HCT116 (cell line): ENCODE data around the gene TPT1. TPM values are rescaled to one million over a fixed set of nuclear protein-coding genes. Genes with fewer than 3 reads are reported as not detected.
"Not testable (repeated sequence)": the region's sequence is repeated elsewhere in the genome, so short reads cannot be mapped to it uniquely, and the experiment has no call there.

Experiments
- ATAC-seq: fragments of 200-7000 bp; cut with Tn5 transposase; 2 replicates; pipeline ENCODE4 v1.9.1; 2020; ENCODE audit warnings: mild to moderate bottlenecking, moderate library complexity
- BruUV-seq: library from RNA; stranded (reverse); fragments of 400-500 nt; replicated peaks from 2 replicates; lab custom pipeline; 2021; lab: Mats Ljungman, UMichigan
- CTCF ChIA-PET: fragments of 300-600 bp; sonication (Branson Sonifier 250); formaldehyde crosslinking; loops from one replicate; lab custom pipeline; 2021; ENCODE audit warnings: antibody characterized with exemption; lab: Charles Lee
- POLR2A ChIA-PET: fragments of 300-600, 350-600 bp; sonication (Branson Sonifier 250); formaldehyde crosslinking; loops from one replicate; lab custom pipeline; 2021; ENCODE audit warnings: antibody characterized with exemption; lab: Charles Lee
- RAD21 ChIA-PET, 2 experiments: fragments of 300-600 bp; sonication (Branson Sonifier 250); formaldehyde crosslinking; loops; one replicate each; lab custom pipeline; 2023; ENCODE audit warnings: low total read pairs in 2 of 2; ENCODE audit not compliant: uncharacterized antibody in 2 of 2, unreplicated experiment in 2 of 2, low non-redundant PET in 1 of 2; lab: Charles Lee
- DNase-seq: peaks from one replicate; pipeline ENCODE4 v3.0.0-alpha.2; 2010; ENCODE audit warnings: low read depth, low spot score
- H2AFZ ChIP-seq: fragments of 200-600 bp; shearing (Covaris generic), sonication (generic); 2 replicates; pipeline ENCODE4 v1.6.1; 2017; ENCODE audit warnings: low read depth, mixed run types, mixed read lengths, antibody characterized with exemption, low read length; ENCODE audit not compliant: poor library complexity, severe bottlenecking
- H3K27ac ChIP-seq: 2 replicates; pipeline ENCODE4 v1.5.1; 2012; ENCODE audit warnings: low read depth, low read length
- H3K27me3 ChIP-seq: fragments of 200-600 bp; sonication (generic); 2 replicates; pipeline ENCODE4 v1.6.1; 2016; ENCODE audit warnings: mixed run types, low read length, mixed read lengths; ENCODE audit not compliant: insufficient read depth
- H3K36me3 ChIP-seq, 2 experiments: fragments of 200-500 bp in 1 of 2; fragments of 200-600 bp in 1 of 2; sonication (Bioruptor generic) in 1 of 2; sonication (generic) in 1 of 2; 2 replicates each; pipeline versions ENCODE4 v1.5.1 to v1.6.1; 2014 to 2016; ENCODE audit warnings: low read length in 2 of 2, inconsistent platforms in 1 of 2, mixed read lengths in 1 of 2, mixed run types in 1 of 2; ENCODE audit not compliant: insufficient read depth in 2 of 2, control insufficient read depth in 1 of 2
- H3K4me1 ChIP-seq, 2 experiments: fragments of 200-600 bp in 1 of 2; sonication (generic) in 1 of 2; 2 replicates each; pipeline versions ENCODE4 v1.5.1 to v1.6.1; 2012 to 2017; ENCODE audit warnings: low read length in 2 of 2, inconsistent platforms in 1 of 2, mild to moderate bottlenecking in 1 of 2, mixed read lengths in 1 of 2, mixed run types in 1 of 2, moderate library complexity in 1 of 2; ENCODE audit not compliant: insufficient read depth in 2 of 2, control insufficient read depth in 1 of 2
- H3K4me2 ChIP-seq: fragments of 200-600 bp; sonication (generic); 2 replicates; pipeline ENCODE4 v1.6.1; 2017; ENCODE audit warnings: mixed run types, low read length, mixed read lengths
- H3K4me3 ChIP-seq, 2 experiments: fragments of 200-600 bp in 1 of 2; sonication (generic) in 1 of 2; replicated peaks in 1 of 2; 2 replicates each; pipeline ENCODE4 v1.5.1; 2011 to 2016; ENCODE audit warnings: low read length in 2 of 2, control low read depth in 1 of 2, low read depth in 1 of 2, mild to moderate bottlenecking in 1 of 2, mixed read lengths in 1 of 2, mixed run types in 1 of 2
- H3K79me2 ChIP-seq: fragments of 200-600 bp; sonication (generic); 2 replicates; pipeline ENCODE4 v1.6.1; 2017; ENCODE audit warnings: mild to moderate bottlenecking, mixed run types, low read length, moderate library complexity, mixed read lengths; ENCODE audit not compliant: insufficient read depth
- H3K9ac ChIP-seq: fragments of 200-600 bp; sonication (generic); 2 replicates; pipeline ENCODE4 v1.6.1; 2016; ENCODE audit warnings: low read length, mixed read lengths
- H3K9me2 ChIP-seq: fragments of 200-600 bp; sonication (generic), shearing (Covaris generic); 2 replicates; pipeline ENCODE4 v1.6.1; 2017; ENCODE audit warnings: mixed run types, mild to moderate bottlenecking, moderate library complexity; ENCODE audit not compliant: insufficient read depth
- H3K9me3 ChIP-seq, 2 experiments: fragments of 200-500 bp in 1 of 2; fragments of 200-600 bp in 1 of 2; sonication (Bioruptor generic) in 1 of 2; sonication (generic) in 1 of 2; 2 replicates each; pipeline ENCODE4 v1.6.1; 2014 to 2017; ENCODE audit warnings: low read length in 2 of 2, mixed read lengths in 2 of 2, inconsistent platforms in 1 of 2, low read depth in 1 of 2, mild to moderate bottlenecking in 1 of 2, mixed run types in 1 of 2, moderate library complexity in 1 of 2; ENCODE audit not compliant: control insufficient read depth in 1 of 2, insufficient read depth in 1 of 2
- H4K20me1 ChIP-seq: fragments of 200-600 bp; sonication (generic), shearing (Covaris generic); 2 replicates; pipeline ENCODE4 v1.6.1; 2017; ENCODE audit warnings: mixed run types, mild to moderate bottlenecking, moderate library complexity; ENCODE audit not compliant: insufficient read depth
- intact Hi-C: fragments of 100-400 bp; cut with micrococcal nuclease; formaldehyde crosslinking; loops from 2 replicates; pipeline ENCODE4 v1.10.0; 2022
- total RNA-seq: library from RNA; stranded (reverse); gene quantifications from one replicate; pipeline ENCODE4 v1.2.1, GENCODE V29; 2021; ENCODE audit not compliant: unreplicated experiment

TPT1 gene
- total RNA-seq, 1 experiment from 2014 or later, result 2,859 TPM

GRCh38 chr13:45380708-45381107, 39.7 kb upstream of the TPT1 start:
- ATAC-seq, H3K9me3 ChIP-seq, H2AFZ ChIP-seq, H3K9ac ChIP-seq, H3K4me3 ChIP-seq, H3K27ac ChIP-seq, RAD21 ChIA-PET, H3K4me2 ChIP-seq, BruUV-seq, CTCF ChIA-PET, H3K4me1 ChIP-seq, DNase-seq, H3K27me3 ChIP-seq, intact Hi-C loops, POLR2A ChIA-PET, H4K20me1 ChIP-seq, H3K79me2 ChIP-seq, H3K36me3 ChIP-seq, H3K9me2 ChIP-seq: not testable (repeated sequence)

DNA sequence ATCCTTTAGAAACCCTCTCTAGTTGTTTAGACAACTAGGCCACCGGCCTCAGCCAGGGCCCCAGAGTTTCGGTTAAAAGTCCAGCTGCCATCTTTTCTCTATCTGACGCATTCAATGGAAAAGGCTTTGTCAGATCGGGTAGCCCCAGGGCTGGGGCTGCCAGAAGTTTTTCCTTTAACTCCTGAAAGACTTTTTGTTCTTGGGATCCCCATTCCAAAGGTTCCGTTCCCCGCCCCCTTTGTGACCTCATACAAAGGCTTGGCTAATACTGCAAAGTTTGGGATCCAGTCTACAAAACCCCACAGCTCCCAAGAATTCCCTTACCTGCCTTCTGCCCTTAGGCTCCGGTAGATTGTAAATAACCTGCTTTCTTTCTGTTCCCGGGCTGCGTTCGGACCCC, 38.5 kb upstream of the TPT1 start:
- H3K27me3 ChIP-seq, H2AFZ ChIP-seq, ATAC-seq, H3K36me3 ChIP-seq, H3K9me2 ChIP-seq, H3K9me3 ChIP-seq, POLR2A ChIA-PET, RAD21 ChIA-PET, BruUV-seq, H3K9ac ChIP-seq, H3K4me3 ChIP-seq, CTCF ChIA-PET, DNase-seq, H3K79me2 ChIP-seq, H4K20me1 ChIP-seq, H3K27ac ChIP-seq, H3K4me1 ChIP-seq, H3K4me2 ChIP-seq: not testable (repeated sequence)
- intact Hi-C loops, result loop anchor here (10.0 kb wide), 2 partner anchors 115 to 435 kb away; no protein-coding TSS in a partner anchor

GRCh38 chr13:45378786-45379185, 37.8 kb upstream of the TPT1 start:
- H3K79me2 ChIP-seq, POLR2A ChIA-PET, H3K27ac ChIP-seq, DNase-seq, H2AFZ ChIP-seq, H3K9me3 ChIP-seq, CTCF ChIA-PET, H3K4me2 ChIP-seq, H3K36me3 ChIP-seq, H3K27me3 ChIP-seq, RAD21 ChIA-PET, H4K20me1 ChIP-seq, ATAC-seq, H3K4me3 ChIP-seq, H3K9me2 ChIP-seq, H3K4me1 ChIP-seq, BruUV-seq, H3K9ac ChIP-seq: not testable (repeated sequence)
- intact Hi-C loops, result loop anchor here (10.0 kb wide), 2 partner anchors 116 to 436 kb away; no protein-coding TSS in a partner anchor

GRCh38 chr13:45377314-45377713, 36.3 kb upstream of the TPT1 start:
- H3K4me2 ChIP-seq, H3K9ac ChIP-seq, H3K4me1 ChIP-seq, H2AFZ ChIP-seq, RAD21 ChIA-PET, POLR2A ChIA-PET, H3K9me2 ChIP-seq, H3K9me3 ChIP-seq, H3K27ac ChIP-seq, CTCF ChIA-PET, H3K27me3 ChIP-seq, H3K36me3 ChIP-seq, H3K4me3 ChIP-seq, H4K20me1 ChIP-seq, BruUV-seq, H3K79me2 ChIP-seq, DNase-seq, ATAC-seq: not testable (repeated sequence)
- intact Hi-C loops, result loop anchor here (10.0 kb wide), 2 partner anchors 117 to 437 kb away; no protein-coding TSS in a partner anchor
